HCT116 (cell line): ENCODE results near the gene ZNF519. TPM values are rescaled to one million over a fixed set of nuclear protein-coding genes. Genes with fewer than 3 reads are reported as not detected.

Experiments used
- ATAC-seq: fragments of 200-7000 bp; cut with Tn5 transposase; 2 replicates; pipeline ENCODE4 v1.9.1; 2020; ENCODE audit warnings: mild to moderate bottlenecking, moderate library complexity
- BruUV-seq: library from RNA; stranded (reverse); fragments of 400-500 nt; replicated peaks from 2 replicates; lab custom pipeline; 2021; lab: Mats Ljungman, UMichigan
- CTCF ChIA-PET: fragments of 300-600 bp; sonication (Branson Sonifier 250); formaldehyde crosslinking; loops from one replicate; lab custom pipeline; 2021; ENCODE audit warnings: antibody characterized with exemption; lab: Charles Lee
- POLR2A ChIA-PET: fragments of 300-600, 350-600 bp; sonication (Branson Sonifier 250); formaldehyde crosslinking; loops from one replicate; lab custom pipeline; 2021; ENCODE audit warnings: antibody characterized with exemption; lab: Charles Lee
- RAD21 ChIA-PET, 2 experiments: fragments of 300-600 bp; sonication (Branson Sonifier 250); formaldehyde crosslinking; loops; one replicate each; lab custom pipeline; 2023; ENCODE audit warnings: low total read pairs in 2 of 2; ENCODE audit not compliant: uncharacterized antibody in 2 of 2, unreplicated experiment in 2 of 2, low non-redundant PET in 1 of 2; lab: Charles Lee
- DNase-seq: peaks from one replicate; pipeline ENCODE4 v3.0.0-alpha.2; 2010; ENCODE audit warnings: low read depth, low spot score
- H2AFZ ChIP-seq: fragments of 200-600 bp; shearing (Covaris generic), sonication (generic); 2 replicates; pipeline ENCODE4 v1.6.1; 2017; ENCODE audit warnings: low read depth, mixed run types, mixed read lengths, antibody characterized with exemption, low read length; ENCODE audit not compliant: poor library complexity, severe bottlenecking
- H3K27ac ChIP-seq: 2 replicates; pipeline ENCODE4 v1.5.1; 2012; ENCODE audit warnings: low read depth, low read length
- H3K27me3 ChIP-seq: fragments of 200-600 bp; sonication (generic); 2 replicates; pipeline ENCODE4 v1.6.1; 2016; ENCODE audit warnings: mixed run types, low read length, mixed read lengths; ENCODE audit not compliant: insufficient read depth
- H3K36me3 ChIP-seq, 2 experiments: fragments of 200-500 bp in 1 of 2; fragments of 200-600 bp in 1 of 2; sonication (Bioruptor generic) in 1 of 2; sonication (generic) in 1 of 2; 2 replicates each; pipeline versions ENCODE4 v1.5.1 to v1.6.1; 2014 to 2016; ENCODE audit warnings: low read length in 2 of 2, inconsistent platforms in 1 of 2, mixed read lengths in 1 of 2, mixed run types in 1 of 2; ENCODE audit not compliant: insufficient read depth in 2 of 2, control insufficient read depth in 1 of 2
- H3K4me1 ChIP-seq, 2 experiments: fragments of 200-600 bp in 1 of 2; sonication (generic) in 1 of 2; 2 replicates each; pipeline versions ENCODE4 v1.5.1 to v1.6.1; 2012 to 2017; ENCODE audit warnings: low read length in 2 of 2, inconsistent platforms in 1 of 2, mild to moderate bottlenecking in 1 of 2, mixed read lengths in 1 of 2, mixed run types in 1 of 2, moderate library complexity in 1 of 2; ENCODE audit not compliant: insufficient read depth in 2 of 2, control insufficient read depth in 1 of 2
- H3K4me2 ChIP-seq: fragments of 200-600 bp; sonication (generic); 2 replicates; pipeline ENCODE4 v1.6.1; 2017; ENCODE audit warnings: mixed run types, low read length, mixed read lengths
- H3K4me3 ChIP-seq, 2 experiments: fragments of 200-600 bp in 1 of 2; sonication (generic) in 1 of 2; replicated peaks in 1 of 2; 2 replicates each; pipeline ENCODE4 v1.5.1; 2011 to 2016; ENCODE audit warnings: low read length in 2 of 2, control low read depth in 1 of 2, low read depth in 1 of 2, mild to moderate bottlenecking in 1 of 2, mixed read lengths in 1 of 2, mixed run types in 1 of 2
- H3K79me2 ChIP-seq: fragments of 200-600 bp; sonication (generic); 2 replicates; pipeline ENCODE4 v1.6.1; 2017; ENCODE audit warnings: mild to moderate bottlenecking, mixed run types, low read length, moderate library complexity, mixed read lengths; ENCODE audit not compliant: insufficient read depth
- H3K9ac ChIP-seq: fragments of 200-600 bp; sonication (generic); 2 replicates; pipeline ENCODE4 v1.6.1; 2016; ENCODE audit warnings: low read length, mixed read lengths
- H3K9me2 ChIP-seq: fragments of 200-600 bp; sonication (generic), shearing (Covaris generic); 2 replicates; pipeline ENCODE4 v1.6.1; 2017; ENCODE audit warnings: mixed run types, mild to moderate bottlenecking, moderate library complexity; ENCODE audit not compliant: insufficient read depth
- H3K9me3 ChIP-seq, 2 experiments: fragments of 200-500 bp in 1 of 2; fragments of 200-600 bp in 1 of 2; sonication (Bioruptor generic) in 1 of 2; sonication (generic) in 1 of 2; 2 replicates each; pipeline ENCODE4 v1.6.1; 2014 to 2017; ENCODE audit warnings: low read length in 2 of 2, mixed read lengths in 2 of 2, inconsistent platforms in 1 of 2, low read depth in 1 of 2, mild to moderate bottlenecking in 1 of 2, mixed run types in 1 of 2, moderate library complexity in 1 of 2; ENCODE audit not compliant: control insufficient read depth in 1 of 2, insufficient read depth in 1 of 2
- H4K20me1 ChIP-seq: fragments of 200-600 bp; sonication (generic), shearing (Covaris generic); 2 replicates; pipeline ENCODE4 v1.6.1; 2017; ENCODE audit warnings: mixed run types, mild to moderate bottlenecking, moderate library complexity; ENCODE audit not compliant: insufficient read depth
- JUND ChIP-seq: IDR thresholded peaks from 2 replicates; pipeline ENCODE4 v1.6.1; 2012
- POLR2AphosphoS5 ChIP-seq: IDR thresholded peaks from 2 replicates; pipeline ENCODE4 v1.6.1; 2011; ENCODE audit warnings: mild to moderate bottlenecking, low read depth, low read length, moderate library complexity
- TCF7L2 ChIP-seq: IDR thresholded peaks from 2 replicates; pipeline ENCODE4 v1.7.0; 2011; ENCODE audit warnings: borderline replicate concordance, inconsistent platforms; ENCODE audit not compliant: insufficient read depth, insufficient read length; ENCODE audit errors: extremely low read depth
- ZNF274 ChIP-seq: fragments of 200-500 bp; sonication (Bioruptor generic); IDR thresholded peaks from 2 replicates; pipeline ENCODE4 v1.6.1; 2014; ENCODE audit warnings: mild to moderate bottlenecking, low read depth, low read length, inconsistent platforms
- intact Hi-C: fragments of 100-400 bp; cut with micrococcal nuclease; formaldehyde crosslinking; loops from 2 replicates; pipeline ENCODE4 v1.10.0; 2022
- total RNA-seq: library from RNA; stranded (reverse); gene quantifications from one replicate; pipeline ENCODE4 v1.2.1, GENCODE V29; 2021; ENCODE audit not compliant: unreplicated experiment
- TF ChIP-seq, protein P1 (sequence below): IDR thresholded peaks from 2 replicates; pipeline ENCODE4 v1.6.1; 2011; ENCODE audit warnings: mild to moderate bottlenecking, low read length, moderate library complexity; ENCODE audit not compliant: insufficient replicate concordance; ENCODE audit errors: extremely low read depth

The ZNF519 gene
- total RNA-seq, 1 experiment from 2014 or later: 6.5 TPM

DNA sequence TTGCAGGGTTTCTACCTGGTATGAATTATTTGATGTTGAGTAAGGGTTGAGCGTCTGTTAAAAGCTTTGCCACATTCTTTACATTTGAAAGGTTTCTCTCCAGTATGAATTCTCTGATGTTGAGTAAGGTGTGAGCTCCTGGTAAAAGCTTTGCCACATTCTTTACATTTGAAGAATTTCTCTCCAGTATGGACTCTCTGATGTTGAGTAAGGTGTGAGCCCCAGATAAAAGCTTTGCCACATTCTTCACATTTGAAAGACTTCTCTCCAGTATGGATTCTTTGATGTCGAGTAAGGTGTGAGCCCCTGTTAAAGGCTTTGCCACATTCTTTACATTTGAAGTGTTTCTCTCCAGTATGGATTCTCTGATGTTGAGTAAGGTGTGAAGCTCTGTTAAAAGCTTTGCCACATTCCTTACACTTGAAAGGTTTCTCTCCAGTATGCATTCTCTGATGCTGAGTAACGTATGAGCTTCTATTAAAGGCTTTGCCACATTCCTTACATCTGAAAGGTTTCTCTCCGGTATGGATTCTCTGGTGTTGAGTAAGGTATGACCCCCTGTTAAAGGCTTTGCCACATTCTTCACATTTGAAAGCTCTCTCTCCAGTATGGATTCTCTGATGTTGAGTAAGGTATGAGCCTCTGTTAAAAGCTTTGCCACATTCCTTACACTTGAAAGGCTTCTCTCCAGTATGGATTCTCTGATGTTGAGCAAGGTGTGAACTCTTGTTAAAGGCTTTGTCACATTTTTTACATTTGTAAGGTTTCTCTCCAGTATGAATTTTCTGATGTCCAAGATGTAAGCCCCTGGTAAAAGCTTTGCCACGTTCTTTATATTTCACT lies 27.1 kb downstream of the ZNF519 start:
- no peak overlapping the region for H3K27ac ChIP-seq
- no peak for DNase-seq
- H3K27me3 ChIP-seq: no peaks in the 10 kb centered on the region
- no peak overlapping the region for H3K9ac ChIP-seq
- H2AFZ ChIP-seq: no peak overlapping the region
- H3K9me2 ChIP-seq: no peaks in the 10 kb centered on the region
- peaks cover 0 to 23% of the 10 kb centered on the region in 2 experiments; a peak in 1 of 4 replicates for H3K36me3 ChIP-seq
- H3K79me2 ChIP-seq: peaks cover 30% of the 10 kb centered on the region; the same call in 1 of the 2 replicates
- H3K4me2 ChIP-seq: no peak overlapping the region
- TF ChIP-seq, protein P1, sequence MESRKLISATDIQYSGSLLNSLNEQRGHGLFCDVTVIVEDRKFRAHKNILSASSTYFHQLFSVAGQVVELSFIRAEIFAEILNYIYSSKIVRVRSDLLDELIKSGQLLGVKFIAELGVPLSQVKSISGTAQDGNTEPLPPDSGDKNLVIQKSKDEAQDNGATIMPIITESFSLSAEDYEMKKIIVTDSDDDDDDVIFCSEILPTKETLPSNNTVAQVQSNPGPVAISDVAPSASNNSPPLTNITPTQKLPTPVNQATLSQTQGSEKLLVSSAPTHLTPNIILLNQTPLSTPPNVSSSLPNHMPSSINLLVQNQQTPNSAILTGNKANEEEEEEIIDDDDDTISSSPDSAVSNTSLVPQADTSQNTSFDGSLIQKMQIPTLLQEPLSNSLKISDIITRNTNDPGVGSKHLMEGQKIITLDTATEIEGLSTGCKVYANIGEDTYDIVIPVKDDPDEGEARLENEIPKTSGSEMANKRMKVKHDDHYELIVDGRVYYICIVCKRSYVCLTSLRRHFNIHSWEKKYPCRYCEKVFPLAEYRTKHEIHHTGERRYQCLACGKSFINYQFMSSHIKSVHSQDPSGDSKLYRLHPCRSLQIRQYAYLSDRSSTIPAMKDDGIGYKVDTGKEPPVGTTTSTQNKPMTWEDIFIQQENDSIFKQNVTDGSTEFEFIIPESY: no peak
- TF ChIP-seq TCF7L2 (no peak), JUND (peak; percentile 18; the same call in 1 of the 2 replicates), POLR2AphosphoS5 (no peak), ZNF274 (peak; percentile 80)
- no peak overlapping the region for H3K4me3 ChIP-seq
- intact Hi-C loops: no loop called here
- CTCF ChIA-PET: no interaction called here
- H3K9me3 ChIP-seq: peaks cover 28 to 41% of the 10 kb centered on the region in 2 experiments; a peak in 2 of 4 replicates
- POLR2A ChIA-PET: no interaction called here
- H4K20me1 ChIP-seq: no peaks in the 10 kb centered on the region
- ATAC-seq: no peak; the same call in 1 of the 2 replicates
- no TSS peak for BruUV-seq
- H3K4me1 ChIP-seq: peaks cover 0 to 18% of the 10 kb centered on the region in 2 experiments; a peak in 1 of 4 replicates
- RAD21 ChIA-PET: no interaction called here
